GM18517 (cell line): Measurements from ENCODE around the gene WNK1.
"Not testable (repeated sequence)": the region's sequence is repeated elsewhere in the genome, so short reads cannot be mapped to it uniquely, and the experiment has no call there.

Experiments used
- ATAC-seq: cut with Tn5 transposase; IDR thresholded peaks from one replicate; pipeline ENCODE4 v1.9.1; 2021; ENCODE audit warnings: mild to moderate bottlenecking, moderate library complexity; ENCODE audit not compliant: unreplicated experiment

Gene WNK1

DNA sequence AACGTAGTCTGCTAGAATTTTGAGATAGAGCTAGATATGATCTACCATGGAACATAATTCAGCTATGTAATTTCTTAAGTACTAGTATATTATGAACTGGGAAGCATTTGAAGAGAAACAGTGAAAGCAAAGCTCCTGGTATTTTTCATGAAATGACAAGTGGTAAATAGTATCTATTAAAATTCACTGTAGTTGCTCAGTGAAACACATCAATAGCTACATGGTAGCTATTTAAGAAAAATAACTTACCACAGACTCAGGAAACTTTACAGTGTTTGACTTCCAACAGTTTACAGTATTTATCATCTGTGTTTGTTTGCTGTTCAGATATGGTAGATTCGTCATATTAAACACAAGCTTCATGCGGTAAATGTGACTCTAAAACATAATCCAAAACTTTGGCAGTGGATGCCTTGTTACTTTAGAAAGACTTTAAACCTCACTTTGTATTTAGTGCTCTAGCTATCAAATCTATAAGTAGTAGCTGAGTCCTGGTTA is 25.2 kb downstream of the WNK1 start:
- no peak for ATAC-seq

DNA sequence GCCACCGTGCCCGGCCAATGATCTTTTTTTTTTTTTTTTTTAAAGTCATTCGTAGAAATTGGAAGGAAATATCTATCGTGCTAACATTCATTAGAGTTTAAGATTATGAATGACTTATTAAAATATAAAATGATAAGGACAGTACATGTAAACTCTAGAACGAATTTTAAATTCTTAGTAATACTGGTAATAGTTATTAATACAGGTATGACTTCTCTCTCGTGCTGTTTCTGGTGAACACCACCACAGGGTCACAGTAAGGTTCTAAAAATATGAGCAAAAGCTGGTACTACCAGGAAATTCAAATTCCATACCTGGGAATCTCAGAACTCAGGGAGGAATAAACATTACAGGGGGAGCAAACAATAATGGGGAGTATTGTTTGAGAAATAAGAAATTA is 26.2 kb downstream of the WNK1 start:
- ATAC-seq, result no peak

DNA sequence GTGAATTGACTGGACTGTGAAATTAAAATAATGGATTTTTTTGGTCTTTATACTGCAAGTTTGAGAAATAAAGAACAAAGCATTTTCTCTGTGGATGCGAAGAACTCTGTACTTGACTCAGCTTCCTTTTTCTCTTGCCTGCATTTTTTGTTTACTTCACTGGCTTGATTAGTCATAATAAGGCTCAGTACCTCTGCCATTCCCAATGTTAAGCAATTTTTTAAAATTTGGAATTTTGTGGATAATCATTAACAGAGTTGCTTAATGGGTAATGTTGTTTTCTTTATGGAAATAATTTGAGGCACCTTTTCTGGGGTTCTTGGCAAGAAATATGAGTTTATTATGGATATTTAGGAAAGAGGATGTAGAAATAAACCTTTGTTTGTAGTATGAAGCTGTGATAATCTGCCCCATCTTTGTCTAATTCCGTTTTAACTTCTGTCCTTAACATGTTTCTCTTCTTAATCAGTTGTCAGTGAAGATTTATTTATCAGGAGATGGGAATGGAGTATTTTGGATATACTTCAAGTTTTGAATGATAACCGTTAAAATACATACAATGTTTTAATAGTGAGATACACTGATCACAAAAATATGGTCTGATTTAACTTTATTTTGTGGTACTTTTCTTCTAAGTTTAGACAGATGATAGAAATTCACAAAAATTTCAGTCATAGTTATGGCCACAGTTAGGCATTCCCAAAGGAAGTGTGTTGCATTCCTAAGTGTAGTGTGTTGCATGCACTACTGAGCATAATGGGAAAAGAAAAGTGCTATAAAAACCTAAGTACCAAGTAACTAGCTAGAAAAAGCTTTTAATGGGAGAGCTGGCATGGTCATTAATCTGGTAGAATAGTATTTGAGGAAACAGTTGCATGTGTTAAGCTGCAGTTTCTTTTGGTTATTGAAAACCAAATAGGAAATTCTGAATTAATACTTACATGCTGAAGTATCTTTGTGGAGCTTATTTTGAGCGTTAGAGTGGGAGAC is 27.7 kb downstream of the WNK1 start:
- no peak for ATAC-seq

DNA sequence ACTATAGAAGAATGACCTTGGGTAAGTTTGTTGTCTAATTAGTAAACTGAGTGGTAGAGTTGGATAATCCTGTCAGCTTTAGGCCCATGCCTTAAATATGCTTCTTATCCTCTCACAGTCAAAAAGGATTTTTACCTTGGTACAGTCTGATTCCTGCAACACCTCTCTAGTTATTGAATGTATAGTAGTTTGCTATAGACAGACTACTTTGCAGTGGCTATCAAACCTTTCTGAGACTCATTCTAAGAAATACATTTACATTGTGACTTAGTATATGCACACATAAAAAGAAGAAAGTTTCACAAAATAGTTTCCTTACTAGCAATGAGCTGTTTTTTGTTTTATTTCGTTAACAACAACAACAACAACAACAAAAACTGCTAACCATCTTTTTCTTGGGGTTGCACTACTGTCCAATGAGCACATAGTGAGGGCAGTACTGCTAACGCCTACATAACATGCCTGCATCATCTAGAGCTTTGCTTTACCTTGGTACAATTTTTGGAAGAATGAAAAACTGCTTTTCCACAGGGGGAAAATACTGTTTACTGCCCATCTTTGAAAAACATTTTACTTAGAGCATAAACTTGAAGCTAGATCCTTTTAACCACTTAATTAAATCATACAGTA is 28.5 kb downstream of the WNK1 start:
- ATAC-seq, result no peak

DNA sequence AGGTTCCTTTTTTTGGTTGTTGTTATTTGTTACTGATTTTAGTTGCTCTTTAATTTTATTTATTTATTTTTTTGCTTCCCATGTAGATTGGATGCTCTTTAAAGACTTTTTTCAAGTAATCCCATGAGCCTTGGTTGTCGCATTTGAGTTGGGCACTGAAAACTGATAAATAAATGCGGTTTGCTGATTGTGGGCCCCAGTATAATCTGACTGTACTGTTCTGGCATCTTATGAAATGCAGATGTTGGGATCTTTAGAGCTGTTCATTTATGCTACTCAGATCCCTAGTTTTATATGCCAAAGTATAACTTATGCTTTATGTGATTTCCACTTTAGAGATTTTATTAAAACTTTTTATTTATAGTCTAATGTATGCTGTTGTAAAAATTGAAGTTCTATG is 33.3 kb downstream of the WNK1 start:
- no peak for ATAC-seq

DNA sequence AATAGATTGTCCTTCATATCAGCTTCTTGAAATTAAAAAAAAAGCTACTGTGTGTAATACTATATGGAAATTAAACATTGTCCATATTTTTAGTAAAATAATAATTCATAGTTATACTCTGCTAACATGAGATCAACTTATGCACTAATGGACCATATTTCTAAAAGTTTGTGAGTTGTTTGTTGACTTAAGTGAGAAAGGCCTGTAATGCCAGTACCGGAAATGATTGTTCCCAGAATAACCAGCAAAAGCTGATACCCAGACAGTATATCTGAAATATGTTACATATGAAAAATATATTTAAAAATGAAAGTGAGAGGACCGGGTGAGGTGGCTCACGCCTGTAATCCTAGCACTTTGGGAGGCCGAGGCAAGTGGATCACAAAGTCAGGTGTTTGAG is 35.9 kb downstream of the WNK1 start:
- no peak for ATAC-seq

DNA sequence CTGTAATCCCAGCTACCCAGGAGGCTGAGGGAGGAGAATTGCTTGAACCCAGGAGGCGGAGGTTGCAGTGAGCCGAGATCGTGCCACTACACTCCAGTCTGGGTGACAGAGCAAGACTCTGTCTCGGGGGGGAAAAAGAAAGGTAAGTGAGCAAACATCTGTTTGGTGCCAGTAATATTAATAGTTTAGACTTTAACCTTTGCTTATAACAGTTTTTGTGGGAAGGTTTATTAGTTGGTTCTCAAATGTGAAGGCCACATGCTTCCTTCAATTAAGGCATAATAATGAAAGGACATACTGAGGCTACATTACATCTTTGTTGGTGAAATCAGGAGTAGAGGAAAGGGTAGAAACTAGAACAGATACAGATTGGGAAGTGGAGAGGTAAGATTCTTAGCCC is 36.4 kb downstream of the WNK1 start:
- not testable (repeated sequence) for ATAC-seq

DNA sequence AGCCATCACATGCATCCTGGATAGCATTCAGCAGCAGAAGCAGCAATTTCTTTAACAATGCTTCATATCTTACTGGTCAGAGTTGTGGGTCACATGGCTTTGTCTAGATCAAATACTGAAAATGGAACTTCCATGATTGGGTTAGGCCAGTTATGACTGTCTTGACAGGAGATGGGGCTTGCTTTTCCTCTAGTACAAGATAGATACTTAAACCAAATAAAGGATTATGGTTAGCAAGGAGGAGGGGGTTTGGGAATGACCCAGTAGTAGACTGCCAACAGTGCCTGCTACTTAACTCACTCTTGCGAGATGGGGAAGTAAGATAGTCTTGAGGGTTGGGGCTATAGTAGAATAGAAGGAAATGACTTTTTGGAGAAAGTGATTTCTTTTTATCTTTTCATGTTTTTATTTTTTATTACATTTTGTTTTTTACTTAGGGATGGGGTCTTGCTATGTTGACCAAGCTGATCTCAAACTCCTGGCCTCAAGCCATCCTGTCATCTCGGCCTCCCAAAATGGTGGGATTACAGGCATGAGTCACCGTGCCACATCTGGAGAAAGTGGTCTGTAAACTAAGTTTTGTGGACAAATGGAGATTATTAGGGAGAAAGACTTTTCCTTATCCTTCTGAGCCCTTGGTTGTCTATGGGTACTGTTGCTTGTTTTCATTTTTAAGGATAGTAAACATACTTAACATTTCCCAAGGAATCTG is 37.6 kb downstream of the WNK1 start:
- ATAC-seq, result no peak

DNA sequence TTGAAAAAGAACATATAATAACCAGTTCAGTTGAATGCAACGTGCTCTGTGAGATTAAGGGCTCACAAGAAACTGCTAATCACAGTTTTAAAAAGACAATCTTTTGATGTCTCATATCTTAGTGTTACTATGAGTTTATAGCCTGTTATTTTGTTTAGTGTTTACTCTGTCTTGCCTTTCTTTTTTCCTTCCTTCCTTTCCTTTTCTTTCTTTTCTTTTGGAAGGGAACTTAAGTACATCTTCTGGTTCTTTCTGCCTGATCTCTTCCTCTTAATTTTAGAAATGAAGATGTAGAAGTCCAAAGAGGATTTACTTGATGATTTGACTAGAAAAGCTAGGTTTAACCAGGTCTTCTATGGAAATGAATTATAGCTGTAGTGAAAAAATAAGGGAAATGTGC is 38.2 kb downstream of the WNK1 start:
- ATAC-seq, result no peak

DNA sequence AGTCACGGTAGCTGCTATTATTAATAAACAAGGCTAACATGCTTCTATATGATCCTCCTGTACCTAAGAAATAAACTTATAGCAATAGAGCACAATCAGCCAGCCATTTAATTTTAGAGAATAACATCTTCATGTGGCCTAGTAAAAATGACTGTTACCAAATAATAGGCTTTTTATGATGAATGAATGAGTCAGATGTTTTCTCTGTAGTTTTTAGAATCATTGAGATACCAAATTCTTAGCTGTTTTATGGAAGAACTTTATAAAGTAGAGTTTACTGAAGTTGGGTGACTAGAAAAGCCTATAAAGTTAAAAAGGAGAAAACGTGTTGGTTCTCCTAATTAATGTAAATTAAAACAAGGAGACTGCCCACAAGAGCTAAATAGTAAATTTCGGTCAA is 40.7 kb downstream of the WNK1 start:
- ATAC-seq, result no peak

DNA sequence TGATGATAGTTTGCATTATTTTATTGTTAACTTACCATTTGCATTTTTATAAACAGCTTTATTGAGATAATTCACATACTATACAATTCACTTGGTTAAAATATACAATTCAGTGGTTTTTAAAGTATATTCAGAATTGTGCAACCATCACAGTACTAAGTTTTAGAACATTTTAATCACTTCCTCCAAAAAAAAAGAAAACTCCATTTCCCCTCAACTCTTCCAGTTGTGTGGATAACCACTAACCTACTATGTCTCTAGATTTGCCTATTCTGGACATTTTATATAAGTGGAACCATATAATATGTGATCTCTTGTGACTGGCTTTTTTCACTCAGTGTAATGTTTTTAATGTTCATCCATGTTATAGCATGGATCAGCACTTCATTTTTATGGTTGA is 41.3 kb downstream of the WNK1 start:
- no peak for ATAC-seq

DNA sequence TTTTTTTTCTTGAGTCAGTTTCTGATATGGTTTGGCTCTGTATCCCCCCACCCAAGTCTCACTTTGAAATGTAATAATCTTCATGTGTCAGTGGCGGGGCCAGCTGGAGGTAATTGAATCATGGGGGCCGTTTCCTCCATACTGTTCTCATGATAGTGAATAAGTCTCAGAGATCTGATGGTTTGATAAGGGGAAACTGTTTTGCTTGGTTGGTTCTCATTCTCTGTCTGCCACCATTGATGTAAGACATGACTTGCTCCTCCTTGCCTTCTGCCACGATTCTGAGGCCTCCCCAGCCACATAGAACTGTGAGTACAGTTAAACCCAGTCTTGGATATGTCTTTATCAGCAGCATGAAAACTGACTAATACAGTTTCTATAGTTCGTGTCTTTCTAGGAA is 42.9 kb downstream of the WNK1 start:
- no peak for ATAC-seq

DNA sequence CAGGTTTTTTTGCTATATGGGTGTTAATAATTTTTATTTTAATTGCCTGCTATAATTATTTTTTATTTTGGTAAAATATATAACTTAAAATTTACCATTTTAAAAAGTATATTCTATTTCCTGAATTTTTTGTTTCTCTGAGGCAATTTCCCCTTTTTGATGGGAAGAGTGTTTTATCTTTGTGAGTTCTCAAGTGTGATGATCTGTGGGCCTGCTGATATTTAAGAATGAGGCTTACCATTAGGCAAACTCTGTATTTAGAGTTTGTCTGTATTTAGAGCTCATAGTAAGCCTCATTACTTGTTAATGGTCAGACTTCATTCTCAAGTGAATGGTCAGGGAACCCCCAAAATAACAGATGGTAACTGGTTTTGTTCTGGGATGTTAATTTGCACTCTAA is 48.0 kb downstream of the WNK1 start:
- no peak for ATAC-seq

DNA sequence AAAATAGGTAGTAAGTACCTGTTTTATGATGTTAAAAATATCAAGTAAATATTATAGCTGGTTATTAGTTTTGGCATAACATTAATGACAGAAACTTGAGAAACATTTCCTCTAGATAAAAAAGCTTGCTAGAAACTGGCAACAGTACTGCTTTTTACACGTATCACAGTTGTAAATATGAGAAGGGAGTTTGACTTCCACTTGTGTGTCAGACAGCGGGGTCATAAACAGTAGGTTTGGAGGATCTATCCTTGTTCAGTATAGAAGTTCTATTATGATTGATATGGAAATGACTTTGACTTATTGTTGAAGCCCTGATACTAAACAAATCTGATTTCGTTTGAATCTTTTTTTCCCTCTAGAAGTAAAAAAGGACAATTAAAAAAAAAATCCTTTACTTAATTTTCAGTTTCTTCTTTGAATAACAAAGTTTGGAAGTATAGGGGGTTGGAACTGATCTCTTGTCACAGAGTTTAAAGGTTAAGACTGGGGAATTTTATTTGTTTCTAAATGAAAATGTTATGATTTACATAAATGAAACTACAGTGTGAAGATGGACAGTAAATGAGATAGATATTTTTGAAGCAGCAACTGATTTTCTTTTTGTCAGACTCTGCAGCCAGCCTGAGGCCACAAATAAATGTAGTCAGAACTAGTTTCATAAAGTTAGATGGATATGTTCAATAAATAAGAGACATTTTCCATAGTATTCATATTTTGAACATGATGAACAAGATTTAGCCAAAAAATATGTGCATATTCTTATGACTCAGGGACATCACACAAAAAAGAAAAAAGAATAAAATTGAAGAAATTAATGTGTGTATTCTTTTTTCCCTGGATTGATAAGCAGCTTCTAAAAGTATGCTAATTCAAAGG is 50.1 kb downstream of the WNK1 start:
- ATAC-seq, result no peak

DNA sequence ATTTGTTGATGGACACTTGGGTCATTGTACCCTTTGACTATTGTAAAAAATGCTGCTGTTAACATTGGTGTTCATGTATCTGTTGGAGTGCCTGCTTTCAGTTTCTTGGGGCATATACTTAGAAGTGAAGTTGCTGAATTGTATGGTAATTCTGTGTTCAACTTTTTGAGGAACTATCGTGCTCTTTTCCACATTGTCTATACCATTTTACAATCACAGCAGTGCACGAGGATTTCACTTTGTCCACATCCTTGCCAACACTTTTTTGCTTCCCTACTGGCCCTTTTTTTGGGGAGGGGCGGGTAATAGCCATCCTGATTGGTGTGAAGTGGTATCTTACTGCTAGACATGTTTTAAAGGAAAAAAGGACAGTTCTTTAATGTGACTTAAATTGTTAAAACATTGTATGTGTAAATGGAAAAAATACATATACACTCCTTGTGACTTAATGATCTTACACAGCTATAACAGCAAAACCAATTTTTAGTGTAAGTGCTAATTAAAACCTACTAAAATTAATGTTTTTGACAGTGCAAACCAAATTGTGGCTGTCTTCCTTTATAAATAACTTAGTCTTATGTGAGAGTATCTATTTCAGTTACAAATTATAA is 52.7 kb downstream of the WNK1 start:
- no peak for ATAC-seq

DNA sequence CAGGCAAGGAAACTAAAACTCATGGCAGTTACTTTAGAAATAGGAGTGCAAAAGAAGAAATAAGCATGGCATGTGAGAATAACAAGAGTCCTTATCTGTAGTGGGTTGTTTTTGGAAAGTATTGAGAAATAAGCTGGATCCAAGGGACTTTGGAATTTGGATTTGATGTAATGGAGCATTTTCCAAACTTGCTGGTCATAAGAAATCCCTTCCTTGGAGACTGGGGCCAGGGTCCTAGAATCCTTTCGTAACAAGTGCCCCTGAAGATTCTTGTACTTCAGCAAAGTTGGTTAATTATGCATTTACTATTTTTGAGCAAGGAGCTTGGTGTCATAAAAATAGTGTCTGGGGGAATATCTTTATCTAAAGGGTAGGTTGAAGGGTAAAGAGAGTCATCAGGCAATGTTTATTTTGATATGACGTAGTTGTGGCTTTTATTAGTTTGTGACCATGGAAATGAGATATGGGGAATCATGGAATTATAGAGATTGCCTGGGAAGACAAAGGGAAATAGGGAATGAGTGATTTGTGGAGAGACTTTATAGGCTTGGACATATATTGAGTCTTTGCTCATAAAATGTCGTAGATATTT is 53.9 kb downstream of the WNK1 start:
- ATAC-seq, result no peak

DNA sequence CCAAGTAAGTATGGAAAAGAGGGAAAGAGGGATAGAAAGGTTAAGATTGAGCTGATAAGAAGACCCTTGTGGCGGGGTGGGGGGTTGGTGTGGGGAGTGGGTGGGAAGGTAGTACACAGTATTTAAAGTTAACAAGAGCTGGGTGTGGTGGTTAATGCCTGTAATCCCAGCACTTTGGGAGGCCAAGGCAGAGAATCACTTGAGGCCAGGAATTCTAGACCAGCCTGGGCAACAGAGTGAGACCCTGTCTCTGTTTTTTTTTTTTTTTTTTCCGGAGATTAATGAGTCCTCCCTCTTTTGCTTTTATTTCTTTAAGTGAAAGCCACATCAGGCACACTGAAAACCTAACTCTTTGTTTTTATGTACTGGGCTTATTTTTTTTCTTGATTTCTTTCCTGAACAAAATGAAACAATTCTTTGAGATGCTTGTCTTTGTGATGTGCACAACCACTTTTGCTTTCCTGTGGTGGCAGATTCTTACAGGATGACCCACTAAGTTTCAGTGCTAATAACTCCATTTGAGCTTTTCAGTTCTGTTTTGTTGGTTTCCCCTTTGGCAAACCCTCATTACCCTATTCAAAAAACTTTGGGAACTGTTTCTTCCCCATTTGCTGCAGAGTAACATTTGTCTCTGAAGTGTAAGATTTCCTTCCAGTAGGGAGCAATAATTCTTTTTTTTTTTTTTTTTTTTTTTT is 54.8 kb downstream of the WNK1 start:
- ATAC-seq, result no peak

DNA sequence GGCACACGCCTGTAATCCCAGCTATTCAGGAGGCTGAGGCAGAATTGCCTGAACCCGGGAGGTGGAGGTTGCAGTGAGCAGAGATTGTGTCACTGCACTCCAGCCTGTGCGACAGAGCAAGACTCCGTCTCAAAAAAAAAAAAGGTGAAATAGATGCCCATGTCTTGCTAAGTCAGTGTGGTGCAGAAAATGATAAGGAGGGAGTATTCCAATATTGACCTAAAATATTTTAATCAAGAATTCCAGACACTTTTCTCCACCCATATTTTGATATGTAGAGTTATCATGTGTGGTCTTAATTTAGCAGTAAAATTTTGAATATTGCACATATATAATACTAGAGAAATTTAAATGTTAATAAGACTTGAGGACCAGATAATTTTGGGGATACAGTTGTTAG is 57.7 kb downstream of the WNK1 start:
- ATAC-seq, result no peak
